Skeletal muscle satellite cell (primary cell): ENCODE data around the gene HOXA3.

Experiments used
- H3K27me3 ChIP-seq: 2 replicates; pipeline ENCODE4 v1.7.0; 2013; ENCODE audit warnings: low read length; ENCODE audit not compliant: control insufficient read depth, insufficient read depth
- H3K36me3 ChIP-seq: 2 replicates; pipeline ENCODE4 v1.7.0; 2013; ENCODE audit warnings: mild to moderate bottlenecking, control low read depth, low read length; ENCODE audit not compliant: insufficient read depth
- H3K4me1 ChIP-seq: 2 replicates; pipeline ENCODE4 v1.7.0; 2013; ENCODE audit warnings: low read length; ENCODE audit not compliant: control insufficient read depth, insufficient read depth
- H3K4me2 ChIP-seq: 2 replicates; pipeline ENCODE4 v1.7.0; 2013; ENCODE audit warnings: mild to moderate bottlenecking, low read length
- H3K4me3 ChIP-seq: 2 replicates; pipeline ENCODE4 v1.7.0; 2013; ENCODE audit warnings: low read length
- H3K9ac ChIP-seq: 2 replicates; pipeline ENCODE4 v1.7.0; 2013; ENCODE audit warnings: mild to moderate bottlenecking, low read depth, low read length, moderate library complexity
- H3K9me3 ChIP-seq: replicated peaks from 2 replicates; pipeline ENCODE4 v1.7.0; 2013; ENCODE audit warnings: mild to moderate bottlenecking, control low read depth, low read length

HOXA3 gene

DNA sequence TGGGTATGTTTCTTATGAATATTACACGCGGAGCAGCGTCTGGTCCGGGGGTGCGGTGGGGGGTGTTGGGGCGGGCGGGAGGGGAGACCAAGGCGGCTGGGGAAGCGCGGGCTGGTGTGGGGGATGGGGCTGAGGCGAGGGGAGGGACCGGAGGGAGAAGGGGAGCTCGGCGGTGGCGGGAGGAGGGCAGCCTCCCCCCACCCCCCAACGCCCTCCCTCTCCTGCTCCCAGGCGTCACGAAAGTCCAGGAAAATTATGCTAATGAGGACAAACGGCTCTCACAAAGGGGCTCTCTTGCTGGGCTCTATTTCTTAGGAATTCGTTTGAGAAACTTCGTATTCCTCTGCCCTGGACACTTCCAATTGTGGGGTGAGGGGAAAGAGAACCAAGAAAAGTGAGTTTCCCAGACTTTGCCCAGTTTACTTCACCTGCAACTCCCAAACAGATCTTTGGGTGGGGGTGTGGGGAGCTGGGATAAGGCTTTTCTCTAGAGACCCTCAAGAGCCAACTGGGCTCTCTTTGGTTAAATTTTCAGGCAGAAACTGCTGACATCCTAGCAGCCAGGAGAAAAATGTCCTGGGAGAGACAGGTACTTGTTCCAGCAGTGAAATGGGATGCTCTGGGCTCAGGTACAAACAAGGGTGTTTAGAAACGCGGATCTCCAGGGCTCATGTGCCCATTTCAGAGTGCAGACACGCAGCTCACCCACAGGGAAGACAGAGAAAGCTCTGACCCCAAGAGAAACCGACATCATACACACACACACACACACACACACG lies 38.2 kb downstream of the HOXA3 start:
- H3K4me1 ChIP-seq: peaks cover 41% of the 10 kb centered on the region
- no peaks in the 10 kb centered on the region for H3K27me3 ChIP-seq
- peak overlapping the region; percentile 63 for H3K9ac ChIP-seq
- H3K4me2 ChIP-seq: peak overlapping the region; percentile 95
- H3K9me3 ChIP-seq: no peaks in the 10 kb centered on the region
- peak overlapping the region; percentile 78 for H3K4me3 ChIP-seq
- H3K36me3 ChIP-seq: peaks cover 11% of the 10 kb centered on the region

- H3K4me3 ChIP-seq: peak overlapping the region; percentile 78
- peak overlapping the region; percentile 82 for H3K9ac ChIP-seq
- peak overlapping the region; percentile 95 for H3K4me2 ChIP-seq
- H3K4me1 ChIP-seq: peaks cover 41% of the 10 kb centered on the region
- no peaks in the 10 kb centered on the region for H3K9me3 ChIP-seq
- peaks cover 11% of the 10 kb centered on the region for H3K36me3 ChIP-seq
- no peaks in the 10 kb centered on the region for H3K27me3 ChIP-seq
Observed at GRCh38 chr7:27112955-27113949, 39.1 kb downstream of the HOXA3 start.

DNA sequence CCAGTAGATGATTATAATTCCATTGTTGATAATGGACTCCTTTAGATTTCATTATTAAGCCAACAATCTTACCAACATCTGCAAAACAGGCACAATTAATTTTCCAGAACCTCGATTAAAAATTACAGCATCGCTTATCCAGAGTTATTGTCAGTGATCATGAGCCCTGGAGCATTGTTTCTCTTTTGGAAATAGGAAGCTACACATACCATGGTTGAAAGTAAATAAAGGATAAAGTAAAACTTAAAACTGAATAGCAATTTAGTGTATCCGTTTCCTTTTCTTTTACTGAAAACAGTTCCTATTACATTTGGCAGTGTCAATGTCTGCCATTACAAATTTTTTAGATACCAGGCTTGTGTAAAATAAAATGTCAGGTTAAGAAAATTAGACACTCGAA lies 40.0 kb downstream of the HOXA3 start:
- H3K4me1 ChIP-seq: peaks cover 42% of the 10 kb centered on the region
- no peaks in the 10 kb centered on the region for H3K27me3 ChIP-seq
- H3K4me3 ChIP-seq: no peak overlapping the region
- H3K36me3 ChIP-seq: peaks cover 11% of the 10 kb centered on the region
- H3K9ac ChIP-seq: no peak overlapping the region
- H3K4me2 ChIP-seq: peak overlapping the region; percentile 95
- H3K9me3 ChIP-seq: no peaks in the 10 kb centered on the region

DNA sequence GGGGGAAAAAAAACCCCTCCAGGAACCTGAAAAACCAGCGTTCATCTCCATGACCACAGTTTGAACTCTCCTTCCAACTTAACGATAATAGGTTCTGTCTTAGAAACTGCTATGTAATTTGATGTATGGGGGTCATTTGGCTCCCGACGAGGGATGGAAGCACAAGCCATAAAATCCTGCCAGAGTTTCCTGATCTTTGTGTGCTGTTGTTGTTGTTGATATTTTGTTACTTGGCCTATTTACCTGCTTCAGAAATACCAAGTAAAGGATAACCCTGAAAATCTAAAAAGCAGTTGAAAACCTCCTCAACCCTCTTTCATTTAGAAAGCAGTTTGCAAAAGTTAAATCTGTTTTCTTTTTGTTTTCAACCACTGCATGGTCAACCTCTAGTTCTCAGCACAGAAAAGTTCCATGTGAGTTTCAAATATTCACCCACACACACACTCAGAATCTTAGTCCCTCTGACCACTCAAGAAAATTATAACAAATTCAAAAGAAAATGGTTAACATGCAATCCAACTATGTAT lies 40.6 kb downstream of the HOXA3 start:
- Histone ChIP-seq H3K4me3 (no peak overlapping the region), H3K4me1 (peaks cover 47% of the 10 kb centered on the region), H3K9me3 (no peaks in the 10 kb centered on the region), H3K36me3 (peaks cover 11% of the 10 kb centered on the region), H3K4me2 (peak overlapping the region; percentile 12), H3K27me3 (no peaks in the 10 kb centered on the region), H3K9ac (no peak overlapping the region)

DNA sequence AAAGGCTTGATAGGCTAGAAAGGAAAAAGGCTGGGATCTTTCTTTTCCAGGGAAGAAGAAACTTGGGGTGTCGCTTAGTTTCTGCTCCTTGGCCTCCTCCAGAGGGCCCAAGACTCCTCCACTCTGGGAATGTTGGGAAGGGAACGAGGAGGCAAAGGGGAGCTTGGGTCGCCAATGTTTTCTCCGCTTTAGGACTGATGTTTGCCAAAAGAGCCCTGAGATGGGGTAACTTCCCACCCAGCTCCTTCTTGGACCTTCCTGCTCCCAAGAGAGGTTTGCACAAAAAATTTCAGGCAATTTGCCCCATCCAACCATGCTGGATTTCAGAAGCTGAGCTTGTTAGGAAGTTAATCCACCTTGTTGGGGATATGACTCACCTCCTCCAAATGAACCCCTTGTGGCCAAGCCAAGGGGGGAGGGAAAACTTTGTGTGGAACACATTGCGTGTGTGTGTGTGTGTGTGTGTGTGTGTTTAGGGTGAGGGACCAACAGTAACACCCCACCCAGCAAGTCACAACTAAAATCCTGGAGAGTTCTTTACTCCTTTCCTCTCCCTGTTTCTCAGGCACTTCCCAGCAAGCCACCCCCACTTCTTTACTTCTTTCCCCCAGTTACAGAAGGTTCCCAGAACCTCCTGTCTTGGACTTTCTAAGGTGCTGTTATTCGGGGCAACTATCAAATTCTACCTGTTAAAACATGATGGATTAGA lies 41.2 kb downstream of the HOXA3 start:
- Histone ChIP-seq H3K4me1 (peaks cover 51% of the 10 kb centered on the region), H3K4me2 (peak overlapping the region; percentile 47), H3K4me3 (no peak overlapping the region), H3K9me3 (no peaks in the 10 kb centered on the region), H3K36me3 (peaks cover 11% of the 10 kb centered on the region), H3K27me3 (no peaks in the 10 kb centered on the region), H3K9ac (no peak overlapping the region)

DNA sequence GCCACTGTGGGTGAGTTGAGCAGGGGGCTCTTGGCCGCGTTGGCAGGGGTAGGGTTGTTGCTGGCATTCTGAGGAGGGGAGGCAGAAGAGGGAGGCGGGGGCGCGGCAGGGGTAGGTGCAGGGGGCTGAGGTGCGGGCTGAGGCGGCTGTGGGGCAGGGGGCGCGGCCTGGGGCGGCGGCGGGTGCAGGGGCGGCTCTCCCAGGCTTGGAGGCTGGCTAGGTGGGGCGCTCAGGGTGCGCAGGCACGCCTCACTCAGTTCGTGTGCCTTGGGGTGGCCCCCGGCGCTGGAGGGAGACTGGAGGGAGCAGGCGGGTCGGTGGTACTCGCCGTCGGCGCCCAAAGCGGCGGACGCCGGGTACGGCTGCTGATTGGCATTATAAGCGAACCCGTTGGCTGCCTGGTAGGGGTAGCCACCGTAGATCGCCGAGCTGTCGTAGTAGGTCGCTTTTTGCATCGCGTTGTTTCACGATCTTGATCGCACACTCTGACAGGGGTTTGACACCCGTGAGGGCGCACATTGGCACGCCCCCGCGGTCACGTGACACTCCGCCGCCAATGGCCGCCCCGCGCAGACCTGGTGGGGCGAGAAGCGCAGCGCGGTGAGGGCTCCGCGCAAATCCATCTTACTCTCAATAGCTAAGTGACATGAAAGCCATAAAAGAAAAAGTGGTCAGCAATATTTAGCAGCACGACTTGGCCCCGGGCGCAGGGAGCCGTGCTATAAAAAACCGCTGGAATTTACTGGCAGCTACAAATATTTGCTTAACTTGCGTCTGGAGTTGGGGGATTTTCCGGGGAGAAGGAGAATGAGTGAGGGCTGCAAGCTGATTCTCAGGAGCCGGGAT lies 42.0 kb downstream of the HOXA3 start:
- Histone ChIP-seq H3K9me3 (no peaks in the 10 kb centered on the region), H3K27me3 (no peaks in the 10 kb centered on the region), H3K9ac (no peak overlapping the region), H3K4me1 (peaks cover 54% of the 10 kb centered on the region), H3K4me2 (peak overlapping the region; percentile 47), H3K4me3 (no peak overlapping the region), H3K36me3 (peaks cover 10% of the 10 kb centered on the region)

DNA sequence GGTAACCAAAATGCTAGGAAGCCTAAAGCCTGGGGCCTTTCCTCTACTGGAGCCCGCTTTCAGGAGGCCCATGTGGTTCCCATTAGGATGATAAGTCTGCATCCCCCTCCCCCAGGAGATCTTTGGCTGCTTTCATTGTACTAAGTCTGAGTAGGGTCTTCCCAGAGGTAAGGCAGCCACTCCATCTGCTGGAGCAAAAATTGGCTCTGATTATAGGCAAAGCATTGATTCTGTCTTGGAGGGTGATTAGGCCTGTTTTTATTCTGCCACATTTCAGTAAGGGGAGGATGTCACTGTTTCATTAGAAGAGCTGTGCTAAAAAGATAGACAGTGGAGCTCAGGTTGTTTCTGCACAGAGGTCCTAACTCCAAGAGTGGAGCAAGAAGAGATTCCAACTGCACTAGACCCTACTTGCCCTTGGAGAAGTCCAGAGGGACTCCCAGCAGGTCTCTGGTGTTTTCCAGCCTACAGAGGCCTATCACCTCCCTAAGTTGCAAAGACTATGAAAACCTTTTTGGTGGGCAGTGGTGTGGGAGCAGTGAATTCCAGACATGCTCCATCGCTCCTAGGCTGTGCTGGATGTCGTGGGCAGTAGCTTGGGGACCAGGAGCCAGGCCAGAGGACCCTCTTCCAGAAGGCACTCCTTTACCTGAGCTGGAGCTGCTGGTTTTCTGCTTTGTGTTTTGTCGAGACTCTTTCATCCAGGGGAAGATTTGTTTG lies 42.8 kb downstream of the HOXA3 start:
- peaks cover 9% of the 10 kb centered on the region for H3K36me3 ChIP-seq
- no peaks in the 10 kb centered on the region for H3K9me3 ChIP-seq
- no peak overlapping the region for H3K4me3 ChIP-seq
- no peak overlapping the region for H3K9ac ChIP-seq
- no peak overlapping the region for H3K4me2 ChIP-seq
- peaks cover 47% of the 10 kb centered on the region for H3K4me1 ChIP-seq
- no peaks in the 10 kb centered on the region for H3K27me3 ChIP-seq

GRCh38 chr7:27108390-27109127 lies 43.8 kb downstream of the HOXA3 start:
- Histone ChIP-seq H3K27me3 (no peaks in the 10 kb centered on the region), H3K4me3 (no peak overlapping the region), H3K9ac (no peak overlapping the region)

DNA sequence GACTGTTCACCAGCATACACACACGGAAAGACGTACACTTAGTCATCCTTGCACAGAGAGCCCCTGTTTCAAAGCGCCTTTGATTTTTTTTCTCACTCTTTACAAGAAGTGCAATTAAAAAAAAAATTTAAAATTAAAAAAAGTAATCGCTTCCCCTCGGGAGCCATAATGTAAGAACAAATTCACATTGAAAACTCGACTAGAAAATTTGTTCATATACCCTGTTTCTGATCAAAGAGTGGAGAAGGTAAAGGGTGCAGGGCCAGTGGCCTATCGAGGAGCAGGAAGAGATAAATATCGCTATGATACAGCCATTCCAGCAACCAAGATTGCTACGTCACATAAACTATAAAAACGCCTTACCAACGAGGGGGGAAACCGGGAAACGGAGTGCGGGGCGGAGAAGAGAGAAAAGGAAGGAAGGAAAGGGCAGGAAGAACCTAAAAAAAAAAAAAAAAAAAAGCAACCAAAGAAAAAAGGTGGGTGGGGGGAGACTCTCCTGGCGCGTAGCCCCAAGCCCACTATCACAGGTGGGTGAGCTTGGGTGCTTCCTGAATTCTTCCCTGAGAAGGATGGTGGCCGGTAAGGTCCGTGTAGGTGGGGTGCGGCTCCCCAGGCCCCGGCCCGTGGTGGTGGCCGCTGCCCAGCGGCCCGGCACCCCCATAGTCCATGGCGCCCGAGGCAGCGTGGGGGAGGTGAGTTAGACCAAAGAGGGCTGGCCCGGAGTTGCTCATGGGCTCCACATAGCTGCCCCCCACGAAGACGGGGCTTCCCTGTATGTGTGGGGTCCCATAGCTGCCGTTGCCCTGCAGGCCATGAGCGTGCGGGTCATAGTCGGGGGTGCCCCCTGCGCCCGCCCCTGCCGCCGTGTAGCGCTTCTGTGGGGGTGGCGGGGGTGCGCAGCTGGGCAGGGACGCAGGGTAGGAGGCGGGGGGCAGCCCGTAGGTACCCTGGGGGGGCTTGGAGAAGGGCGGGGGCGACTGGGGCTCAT lies 44.7 kb downstream of the HOXA3 start:
- Histone ChIP-seq H3K4me1 (peaks cover 34% of the 10 kb centered on the region), H3K9me3 (no peaks in the 10 kb centered on the region), H3K9ac (peak overlapping the region; percentile 84), H3K4me2 (no peak overlapping the region), H3K36me3 (peaks cover 9% of the 10 kb centered on the region), H3K27me3 (no peaks in the 10 kb centered on the region), H3K4me3 (no peak overlapping the region)

More at GRCh38 chr7:27108390-27109127, 43.8 kb downstream of the HOXA3 start:
- Histone ChIP-seq H3K4me2 (no peak overlapping the region), H3K36me3 (peaks cover 9% of the 10 kb centered on the region), H3K4me1 (peaks cover 42% of the 10 kb centered on the region), H3K9me3 (no peaks in the 10 kb centered on the region)
